OCI-M2 (cell line): ENCODE data around the gene WDR43.
A peak's percentile ranks its signal among the peaks of the same experiment; 100 is the strongest.
"Not testable (repeated sequence)": the region's sequence is repeated elsewhere in the genome, so short reads cannot be mapped to it uniquely, and the experiment has no call there.

Source experiments
- DNase-seq: peaks from one replicate; lab custom pipeline; 2025; ENCODE audit not compliant: unreplicated experiment; lab: John Stamatoyannopoulos, UW

The WDR43 gene

GRCh38 chr2:28958689-28959088, 64.2 kb downstream of the WDR43 start:
- DNase-seq: peak; percentile 47

GRCh38 chr2:28960401-28960800, 65.9 kb downstream of the WDR43 start:
- DNase-seq: no peak

- DNase-seq: no peak
Measured at GRCh38 chr2:28962505-28962904, 68.0 kb downstream of the WDR43 start.

GRCh38 chr2:28970464-28971160, 76.1 kb downstream of the WDR43 start:
- DNase-seq: no peak

- no peak for DNase-seq
Measured at GRCh38 chr2:28972778-28973335, 78.4 kb downstream of the WDR43 start.

- DNase-seq: no peak
Measured at GRCh38 chr2:28974252-28974651, 79.8 kb downstream of the WDR43 start.

GRCh38 chr2:28975671-28976070, 81.2 kb downstream of the WDR43 start:
- no peak for DNase-seq

- DNase-seq: no peak
Measured at GRCh38 chr2:28976584-28976983, 82.1 kb downstream of the WDR43 start.

- DNase-seq: no peak
Measured at GRCh38 chr2:28977176-28977875, 82.9 kb downstream of the WDR43 start.

- DNase-seq: not testable (repeated sequence)
Measured at GRCh38 chr2:28978001-28978400, 83.5 kb downstream of the WDR43 start.

GRCh38 chr2:28978606-28979005, 84.1 kb downstream of the WDR43 start:
- no peak for DNase-seq

- DNase-seq: no peak
Measured at GRCh38 chr2:28979041-28979440, 84.6 kb downstream of the WDR43 start.

- DNase-seq: no peak
Measured at GRCh38 chr2:28979576-28980366, 85.3 kb downstream of the WDR43 start.

GRCh38 chr2:28980368-28981015, 86.0 kb downstream of the WDR43 start:
- DNase-seq: no peak

- no peak for DNase-seq
Measured at GRCh38 chr2:28981016-28981441, 86.6 kb downstream of the WDR43 start, which contains the start of gene TOGARAM2. Gene TOGARAM2 (plus strand): TSS chr2:28981298. CDS start chr2:28994835, 13,537 bp downstream.

- no peak for DNase-seq
Measured at GRCh38 chr2:28981620-28982376, 87.3 kb downstream of the WDR43 start.

GRCh38 chr2:28982381-28982950, 88.0 kb downstream of the WDR43 start:
- DNase-seq: no peak

GRCh38 chr2:28986429-28986828, 92.0 kb downstream of the WDR43 start:
- no peak for DNase-seq

GRCh38 chr2:28989973-28990372, 95.5 kb downstream of the WDR43 start:
- DNase-seq: no peak

- DNase-seq: no peak
Measured at GRCh38 chr2:28990445-28990844, 96.0 kb downstream of the WDR43 start.
